ENCODE data around the gene CA7. TPM values are rescaled to one million over a fixed set of nuclear protein-coding genes. Genes with fewer than 3 reads are reported as not detected.
A peak's percentile ranks its signal among the peaks of the same experiment; 100 is the strongest.

The CA7 gene
- total and polyA plus RNA-seq, 8 donors = not detected

- Histone ChIP-seq H3K27me3 (no peaks in the 10 kb centered on the region), H3K36me3 (no peaks in the 10 kb centered on the region), H3K4me1 (peaks cover 14 to 19% of the 10 kb centered on the region in 2 donors), H3K9me3 (no peaks in the 10 kb centered on the region), H3K4me3 (no peak overlapping the region), H3K27ac (peak overlapping the region in 1 of 2 donors; percentile 74)
- intact Hi-C loops (cut with DNase I) = no loop called here
- TF ChIP-seq CTCF (IDR thresholded peaks at IDR 0.05) = no peak
- DNase-seq (peak in 3 of 4 donors; percentile 73 to 90 (median 77)), ATAC-seq (peak; percentile 60)
Measured at GRCh38 chr16:66899945-66900710, 55.9 kb downstream of the CA7 start.

GRCh38 chr16:66900721-66901441 lies 56.7 kb downstream of the CA7 start:
- H3K27ac ChIP-seq = peak overlapping the region; percentile 20 to 74
- H3K4me1 ChIP-seq = peaks cover 14 to 26% of the 10 kb centered on the region in 2 donors
- ATAC-seq (peak; percentile 76), DNase-seq (peak in 2 of 4 donors; percentile 67 to 75)
- H3K4me3 ChIP-seq = no peak overlapping the region
- H3K9me3 ChIP-seq = no peaks in the 10 kb centered on the region
- no peak for TF ChIP-seq CTCF (IDR thresholded peaks at IDR 0.05)
- intact Hi-C loops (cut with DNase I) = no loop called here
- no peaks in the 10 kb centered on the region for H3K36me3 ChIP-seq
- H3K27me3 ChIP-seq = no peaks in the 10 kb centered on the region

GRCh38 chr16:66901626-66902025 lies 57.4 kb downstream of the CA7 start:
- Histone ChIP-seq H3K4me3 (no peak overlapping the region), H3K36me3 (no peaks in the 10 kb centered on the region), H3K9me3 (no peaks in the 10 kb centered on the region), H3K4me1 (peaks cover 14 to 26% of the 10 kb centered on the region in 2 donors), H3K27ac (peak overlapping the region in 1 of 2 donors; percentile 74), H3K27me3 (no peaks in the 10 kb centered on the region)
- peak; percentile 4 for ATAC-seq
- intact Hi-C loops (cut with DNase I) = no loop called here
- TF ChIP-seq CTCF (IDR thresholded peaks at IDR 0.05) = no peak
- DNase-seq = peak in 1 of 4 donors; percentile 60

- intact Hi-C loops (cut with DNase I) = no loop called here
- H3K4me1 ChIP-seq = peaks cover 14 to 26% of the 10 kb centered on the region in 2 donors
- no peak overlapping the region for H3K27ac ChIP-seq
- no peaks in the 10 kb centered on the region for H3K9me3 ChIP-seq
- no peak for TF ChIP-seq CTCF (IDR thresholded peaks at IDR 0.05)
- DNase-seq (no peak), ATAC-seq (no peak)
- H3K4me3 ChIP-seq = no peak overlapping the region
- H3K27me3 ChIP-seq = no peaks in the 10 kb centered on the region
- no peaks in the 10 kb centered on the region for H3K36me3 ChIP-seq
Measured at GRCh38 chr16:66902648-66903543, 58.7 kb downstream of the CA7 start.

Other genes with a start within 250 kb of the CA7 start
- gene CMTM3, start 239.7 kb upstream of the CA7 start, total RNA-seq = 10 to 100 TPM; 42.6 to 51.5 TPM
- gene CMTM3, start 239.7 kb upstream of the CA7 start, polyA plus RNA-seq (ENCODE audit: insufficient read length in 6 of 6) = 100 to 1,000 TPM in 2 of 6 donors, 10 to 100 TPM in 4; 80.3 to 102 (median 87.5) TPM
- gene CMTM4, start 147.7 kb upstream of the CA7 start, total RNA-seq = 10 to 100 TPM; 64.0 to 72.3 TPM
- gene CMTM4, start 147.7 kb upstream of the CA7 start, polyA plus RNA-seq (ENCODE audit: insufficient read length in 6 of 6) = 10 to 100 TPM; 25.2 to 36.5 (median 32.7) TPM
- 100 to 1,000 TPM; 118 to 141 TPM for gene DYNC1LI2, start 92.8 kb upstream of the CA7 start, total RNA-seq
- gene DYNC1LI2, start 92.8 kb upstream of the CA7 start, polyA plus RNA-seq (ENCODE audit: insufficient read length in 6 of 6) = 100 to 1,000 TPM; 137 to 162 (median 147) TPM
- not detected for gene TERB1, start 42.8 kb upstream of the CA7 start, total RNA-seq
- gene TERB1, start 42.8 kb upstream of the CA7 start, polyA plus RNA-seq (ENCODE audit: insufficient read length in 6 of 6) = under 1 TPM; 0.07 to 0.46 (median 0.13) TPM
- gene NAE1, start 13.4 kb upstream of the CA7 start, total RNA-seq = 10 to 100 TPM; 41.8 to 45.2 TPM
- 10 to 100 TPM; 79.1 to 98.9 (median 88.1) TPM for gene NAE1, start 13.4 kb upstream of the CA7 start, polyA plus RNA-seq (ENCODE audit: insufficient read length in 6 of 6)
- gene PDP2, start 36.1 kb downstream of the CA7 start, total RNA-seq = 10 to 100 TPM; 17.4 to 36.3 TPM
- 10 to 100 TPM in 2 of 6 donors, 1 to 10 TPM in 4; 8.9 to 10.8 (median 9.2) TPM for gene PDP2, start 36.1 kb downstream of the CA7 start, polyA plus RNA-seq (ENCODE audit: insufficient read length in 6 of 6)
- gene CDH16, start 74.5 kb downstream of the CA7 start, total RNA-seq = under 1 TPM in 1 of 2 donors, not detected in 1; 0.32 TPM
- gene CDH16, start 74.5 kb downstream of the CA7 start, polyA plus RNA-seq (ENCODE audit: insufficient read length in 6 of 6) = 10 to 100 TPM; 23.8 to 68.1 (median 49.1) TPM
- 10 to 100 TPM in 1 of 2 donors, 1 to 10 TPM in 1; 8.2 to 31.8 TPM for gene RRAD, start 81.1 kb downstream of the CA7 start, total RNA-seq
- 10 to 100 TPM in 2 of 6 donors, 1 to 10 TPM in 4; 8.1 to 14.3 (median 9.0) TPM for gene RRAD, start 81.1 kb downstream of the CA7 start, polyA plus RNA-seq (ENCODE audit: insufficient read length in 6 of 6)
- 10 to 100 TPM; 81.7 to 82.5 TPM for gene CIAO2B, start 90.0 kb downstream of the CA7 start, total RNA-seq
- 10 to 100 TPM; 70.9 to 84.0 (median 80.8) TPM for gene CIAO2B, start 90.0 kb downstream of the CA7 start, polyA plus RNA-seq (ENCODE audit: insufficient read length in 6 of 6)
- gene CES2, start 91.1 kb downstream of the CA7 start, total RNA-seq = 10 to 100 TPM; 31.7 to 38.4 TPM
- gene CES2, start 91.1 kb downstream of the CA7 start, polyA plus RNA-seq (ENCODE audit: insufficient read length in 6 of 6) = 10 to 100 TPM; 33.0 to 41.8 (median 35.7) TPM
- 1 to 10 TPM in 1 of 2 donors, under 1 TPM in 1; 0.79 to 1.6 TPM for gene CES3, start 116.9 kb downstream of the CA7 start, total RNA-seq
- gene CES3, start 116.9 kb downstream of the CA7 start, polyA plus RNA-seq (ENCODE audit: insufficient read length in 6 of 6) = 1 to 10 TPM; 3.5 to 5.3 (median 4.8) TPM
- 10 to 100 TPM in 1 of 2 donors, 1 to 10 TPM in 1; 9.3 to 14.3 TPM for gene CES4A, start 144.2 kb downstream of the CA7 start, total RNA-seq
- 10 to 100 TPM in 1 of 6 donors, 1 to 10 TPM in 5; 6.1 to 10.0 (median 7.8) TPM for gene CES4A, start 144.2 kb downstream of the CA7 start, polyA plus RNA-seq (ENCODE audit: insufficient read length in 6 of 6)
- gene CBFB, start 184.7 kb downstream of the CA7 start, total RNA-seq = 10 to 100 TPM; 46.8 to 47.6 TPM
- 10 to 100 TPM; 58.4 to 69.9 (median 64.8) TPM for gene CBFB, start 184.7 kb downstream of the CA7 start, polyA plus RNA-seq (ENCODE audit: insufficient read length in 6 of 6)